ENCODE results near the gene LALBA. TPM values are rescaled to one million over a fixed set of nuclear protein-coding genes. Genes with fewer than 3 reads are reported as not detected.
A peak's percentile ranks its signal among the peaks of the same experiment; 100 is the strongest.

The LALBA gene
- total and polyA plus RNA-seq, 9 of the 15 experiments (the other 6 are each of a cell fraction or from before 2014, with no cell fraction given) = 0.21 TPM; not detected in 8

- TF ChIP-seq JUND (IDR thresholded peaks at IDR 0.05; ENCODE audit: borderline replicate concordance, low read depth, low read length) (peak; percentile 34; the same call in 1 of the 2 replicates), JUND (tag; IDR thresholded peaks at IDR 0.05; ENCODE audit: borderline replicate concordance, low read depth, low read length) (no peak), CEBPG (CRISPR knock-in tag; IDR thresholded peaks at IDR 0.05) (peak; percentile 13; the same call in 1 of the 2 replicates), CEBPG (tag; conservative IDR thresholded peaks at IDR 0.05 in 1 of 2, IDR thresholded peaks at IDR 0.05 in 1 of 2) (peak; percentile 72 to 96), AFF4 (CRISPR knock-in tag; IDR thresholded peaks at IDR 0.05) (no peak), ZSCAN32 (CRISPR knock-in tag; IDR thresholded peaks at IDR 0.05) (peak; percentile 75), ZEB2 (IDR thresholded peaks at IDR 0.05) (no peak), THRAP3 (IDR thresholded peaks at IDR 0.05; ENCODE audit: borderline replicate concordance) (no peak), NFIC (IDR thresholded peaks at IDR 0.05) (no peak), CXXC5 (CRISPR knock-in tag; IDR thresholded peaks at IDR 0.05) (0 out of 2 replicates have a peak, but pooled peaks have one; percentile 8), ATF4 (CRISPR knock-in tag; IDR thresholded peaks at IDR 0.05) (peak; percentile 83), DEAF1 (CRISPR knock-in tag; IDR thresholded peaks at IDR 0.05) (no peak), ZNF280A (IDR thresholded peaks at IDR 0.05; ENCODE audit: low read depth, partially characterized antibody) (no peak), ZNF584 (CRISPR knock-in tag; IDR thresholded peaks at IDR 0.05; ENCODE audit: low read depth) (peak; percentile 70; the same call in 1 of the 2 replicates), XRCC3 (IDR thresholded peaks at IDR 0.05) (no peak), POLR2B (IDR thresholded peaks at IDR 0.05; ENCODE audit: low read depth, partially characterized antibody) (no peak), TCF7 (IDR thresholded peaks at IDR 0.05; ENCODE audit: borderline replicate concordance) (no peak), SMAD4 (CRISPR knock-in tag; conservative IDR thresholded peaks at IDR 0.05) (peak; percentile 51), KAT2B (IDR thresholded peaks at IDR 0.05; ENCODE audit: low read depth, low read length) (no peak), CBX2 (IDR thresholded peaks at IDR 0.05; ENCODE audit: insufficient read depth, low read length, poor library complexity, severe bottlenecking) (no peak), SAFB2 (IDR thresholded peaks at IDR 0.05; ENCODE audit: borderline replicate concordance, low read depth, low read length, severe bottlenecking) (no peak)
Measured at GRCh38 chr12:48557919-48558318, 11.9 kb downstream of the LALBA start (continued).
